GM13977 (cell line): ENCODE measurements around the gene PEX6.

Source experiments
- DNase-seq: peaks from one replicate; pipeline ENCODE4 v3.0.0; 2012; ENCODE audit warnings: low spot score
- CTCF ChIP-seq: IDR thresholded peaks from 2 replicates; pipeline ENCODE4 v1.5.1; 2012; ENCODE audit warnings: mild to moderate bottlenecking, control low read depth; ENCODE audit not compliant: insufficient read depth; ENCODE audit errors: extremely low read depth, missing control alignments
- in situ Hi-C: fragments of 300-500 bp; cut with MboI; formaldehyde crosslinking; loops from one replicate; pipeline ENCODE4 v1.12.0; 2022; ENCODE audit warnings: low sequenced_read_pairs, low pct_unique_long_range_greater_than_20kb, mixed read lengths, inconsistent platforms; ENCODE audit not compliant: unreplicated experiment

PEX6 gene

GRCh38 chr6:42971746-42972327 lies 7.1 kb downstream of the PEX6 start:
- no peak for DNase-seq
- TF ChIP-seq CTCF = no peak
- in situ Hi-C loops = no loop called here

GRCh38 chr6:42970871-42971612 lies 7.9 kb downstream of the PEX6 start:
- in situ Hi-C loops = no loop called here
- TF ChIP-seq CTCF = no peak
- no peak for DNase-seq

GRCh38 chr6:42969934-42970333 lies 9.0 kb downstream of the PEX6 start:
- TF ChIP-seq CTCF = no peak
- in situ Hi-C loops = no loop called here
- DNase-seq = no peak

GRCh38 chr6:42969431-42969830 lies 9.6 kb downstream of the PEX6 start:
- in situ Hi-C loops = no loop called here
- TF ChIP-seq CTCF = no peak

GRCh38 chr6:42968783-42969182 lies 10.2 kb downstream of the PEX6 start:
- in situ Hi-C loops = no loop called here
- no peak for TF ChIP-seq CTCF
- DNase-seq = no peak

More at GRCh38 chr6:42969431-42969830, 9.6 kb downstream of the PEX6 start:
- DNase-seq = no peak

GRCh38 chr6:42968126-42968701 lies 10.8 kb downstream of the PEX6 start:
- TF ChIP-seq CTCF = no peak
- in situ Hi-C loops = no loop called here
- DNase-seq = no peak
